NCI-H1930 (cell line): Measurements from ENCODE around the gene CORO1C.
A peak's percentile ranks its signal among the peaks of the same experiment; 100 is the strongest.
"Not testable (repeated sequence)": the region's sequence is repeated elsewhere in the genome, so short reads cannot be mapped to it uniquely, and the experiment has no call there.

Experiments
- DNase-seq, 2 experiments: peaks; one replicate each; lab custom pipeline; 2025; lab: John Stamatoyannopoulos, UW

CORO1C gene

DNA sequence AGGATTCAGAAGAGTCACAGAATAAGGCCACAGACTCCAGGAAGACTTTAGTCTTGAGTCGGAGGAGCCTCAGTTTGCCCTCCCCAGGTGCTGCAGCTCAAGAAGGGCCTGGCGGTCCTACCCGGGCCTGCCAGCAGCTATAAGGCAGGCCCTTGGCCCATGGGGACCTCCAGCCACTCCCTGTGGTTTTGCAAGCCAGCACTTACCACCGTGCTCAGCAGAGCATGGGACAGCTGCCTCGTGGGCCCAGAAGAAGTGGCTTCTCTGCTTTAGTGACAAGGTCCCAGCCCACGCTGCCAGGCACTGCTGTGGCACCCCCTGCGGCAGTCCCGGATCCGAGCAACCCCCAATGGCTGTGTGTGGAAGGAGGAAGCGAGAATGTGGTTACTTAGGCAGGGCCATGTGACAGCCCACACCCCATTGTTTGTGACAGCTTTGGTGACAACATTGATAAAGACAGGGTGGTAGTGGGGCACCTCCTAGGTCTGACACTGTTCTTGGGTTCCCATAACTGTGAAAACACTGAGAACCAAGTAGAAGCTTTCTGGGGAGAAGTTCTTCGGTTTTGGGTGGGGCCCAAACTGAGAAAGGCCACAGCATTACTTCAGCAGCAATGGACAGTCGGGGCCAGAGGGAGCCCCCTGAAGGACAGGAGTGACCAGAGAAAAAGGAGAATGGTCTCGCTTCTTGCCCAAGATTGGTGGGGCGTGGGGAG is 97.6 kb downstream of the CORO1C start, which contains the start of gene SELPLG:
SELPLG (minus strand) TSS at position 361 of the 715 bp plus-strand sequence. CDS start 9,587 bp downstream, outside the sequence.
- DNase-seq, result no peak

DNA sequence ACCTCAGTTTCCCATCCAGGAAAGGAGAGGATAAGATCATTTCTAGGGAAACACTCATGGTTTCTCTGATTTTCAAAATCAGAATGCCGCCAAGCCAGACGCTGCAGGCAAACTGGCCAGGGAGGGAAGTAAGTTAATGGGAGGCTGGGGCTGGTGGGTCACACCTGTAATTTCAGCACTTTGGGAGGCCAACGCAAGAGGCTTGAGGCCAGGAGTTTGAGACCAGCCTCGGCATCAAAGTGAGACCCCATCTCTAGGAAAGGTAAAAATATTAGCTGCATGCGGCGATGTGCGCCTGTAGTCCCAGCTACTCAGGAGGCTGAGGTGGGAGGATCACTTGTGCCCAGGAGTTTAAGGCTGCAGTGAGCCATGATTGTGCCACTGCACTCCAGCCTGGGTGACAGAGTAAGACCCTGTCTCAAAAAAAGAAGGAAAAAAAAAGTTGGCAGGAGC is 98.2 kb downstream of the CORO1C start:
- no peak for DNase-seq

DNA sequence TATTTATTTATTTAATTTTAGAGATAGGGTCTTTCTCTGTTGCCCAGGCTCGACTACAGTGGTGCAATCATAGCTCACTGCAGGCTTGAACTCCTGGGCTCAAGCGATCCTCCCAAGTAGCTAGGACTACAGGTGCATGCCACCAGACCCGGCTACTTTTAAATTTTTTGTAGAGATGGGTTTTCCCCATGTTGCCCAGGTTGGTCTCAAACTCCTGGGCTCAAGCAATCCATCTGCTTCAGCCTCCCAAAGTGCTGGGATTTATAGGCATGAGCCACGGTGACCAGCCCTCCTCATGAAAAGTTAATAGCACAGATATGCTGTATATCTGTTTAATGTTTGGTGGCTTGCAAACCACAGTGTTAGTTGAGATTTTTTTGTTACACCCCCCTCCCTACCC is 100.1 kb downstream of the CORO1C start:
- DNase-seq, result not testable (repeated sequence)

DNA sequence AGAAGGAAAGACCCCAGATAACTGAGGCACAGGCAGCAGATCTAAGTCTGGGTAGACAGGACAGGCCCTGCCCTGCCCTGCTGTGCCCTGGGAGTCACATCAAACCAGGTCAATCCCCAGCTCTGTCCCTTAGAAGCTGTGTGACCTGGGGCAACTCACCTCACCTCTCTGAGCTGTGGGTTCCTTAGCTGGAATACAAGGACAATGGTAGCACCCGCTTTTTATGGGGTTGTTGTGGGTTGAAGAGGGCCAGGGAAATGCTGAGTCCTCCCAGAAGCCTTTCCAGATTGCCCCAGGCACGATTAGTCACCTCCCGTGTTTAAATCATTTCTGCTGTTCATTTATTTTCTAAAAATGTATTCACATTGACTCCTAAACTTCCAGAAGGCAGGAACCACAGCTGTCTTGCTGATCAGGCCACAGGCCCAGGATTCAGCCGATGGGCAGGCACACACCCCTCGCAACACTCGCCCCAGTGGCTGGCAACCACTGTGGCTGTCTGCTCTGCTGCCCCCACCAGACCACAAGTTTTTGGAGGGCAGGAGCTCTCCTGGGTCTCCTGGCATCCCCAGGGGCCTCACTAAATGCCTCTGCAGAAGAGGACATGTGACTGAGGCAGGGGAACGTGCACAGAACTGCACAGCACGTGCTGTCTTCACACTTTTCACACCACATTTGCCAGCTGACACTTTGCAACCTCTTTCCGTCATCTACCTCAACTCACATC is 100.7 kb downstream of the CORO1C start:
- no peak for DNase-seq

DNA sequence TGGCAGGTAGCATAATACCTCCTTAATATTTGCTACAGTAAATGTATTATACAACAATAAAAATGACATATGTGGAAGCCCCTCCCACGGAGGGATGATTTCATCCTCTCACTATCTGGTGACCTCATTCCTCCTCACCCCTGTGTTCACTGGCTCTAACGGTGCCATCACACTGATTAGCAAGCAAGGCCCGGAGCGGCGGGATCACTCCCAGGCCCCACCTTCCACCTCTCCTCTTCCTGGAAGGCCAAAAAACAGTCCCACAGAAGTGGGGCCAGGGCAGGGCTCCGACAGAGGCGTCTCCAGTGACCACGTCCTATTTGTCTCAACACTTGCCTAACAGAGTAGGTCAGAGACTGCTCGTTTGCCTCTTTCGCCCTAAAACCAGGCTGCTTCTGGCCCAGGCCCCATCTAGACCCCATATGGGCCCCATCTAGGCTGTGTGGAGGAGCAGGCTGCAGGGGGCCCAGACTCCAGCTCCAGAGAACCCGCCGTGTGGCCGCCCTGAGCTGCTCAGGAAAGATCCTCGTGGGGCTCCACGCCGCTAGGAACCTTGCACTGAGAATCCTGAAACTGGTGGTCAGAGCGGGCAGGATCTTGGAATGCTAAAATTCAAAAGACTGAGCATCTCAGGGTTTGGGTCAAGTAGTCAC is 101.4 kb downstream of the CORO1C start:
- no peak for DNase-seq

DNA sequence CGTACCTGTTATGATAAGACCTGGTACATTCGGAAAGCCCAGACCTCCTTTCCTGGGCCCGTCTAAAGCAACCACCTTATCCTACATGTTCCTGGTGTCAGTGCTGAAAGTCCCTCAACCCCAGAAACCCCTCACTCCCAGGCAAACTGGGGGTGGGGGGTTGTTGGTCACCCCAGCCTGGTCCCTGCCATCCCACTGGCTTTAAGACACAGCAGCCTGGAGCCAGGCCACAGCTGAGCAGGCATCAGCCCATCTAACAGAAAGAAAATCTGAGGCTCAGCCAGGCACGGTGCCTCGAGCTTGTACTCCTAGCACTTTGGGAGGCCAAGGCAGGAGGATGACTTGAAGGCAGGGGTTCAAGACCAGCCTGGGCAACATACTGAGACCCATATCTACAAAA is 102.2 kb downstream of the CORO1C start:
- DNase-seq, result no peak

DNA sequence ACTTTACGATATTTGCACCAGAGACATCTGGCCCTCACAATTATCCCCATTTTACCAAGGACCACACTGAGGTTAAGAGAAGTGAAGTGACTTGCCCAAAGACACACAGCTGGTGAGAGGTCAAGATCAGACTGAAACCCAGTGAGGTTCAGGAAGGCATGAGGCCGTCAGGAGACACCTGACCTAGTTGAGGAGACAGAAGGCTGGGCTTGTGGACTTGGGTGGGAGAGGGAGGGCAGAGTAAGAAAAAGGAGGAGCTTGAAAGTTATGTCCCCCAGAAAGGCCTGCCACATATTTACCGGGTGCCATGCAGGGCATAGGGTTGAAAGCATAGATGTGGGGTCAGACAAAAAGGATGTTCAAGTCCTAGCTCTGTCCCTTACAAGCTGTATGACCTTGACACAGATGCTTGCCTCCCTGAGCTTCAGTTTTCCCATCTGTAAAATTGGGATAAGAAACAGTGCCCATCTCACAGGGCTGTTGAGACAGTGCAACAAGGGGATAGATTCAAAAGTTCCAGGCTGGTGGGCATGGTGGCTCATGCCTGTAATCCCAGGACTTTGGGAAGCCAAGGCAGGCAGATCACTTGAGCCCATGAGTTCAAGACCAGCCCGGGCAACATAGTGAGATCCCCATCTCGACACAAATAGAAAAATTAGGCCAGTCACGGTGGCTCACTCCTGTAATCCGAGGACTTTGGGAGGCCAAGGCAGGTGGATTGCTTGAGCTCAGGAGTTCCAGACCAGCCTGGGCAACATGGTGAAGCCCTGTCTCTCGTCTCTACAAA is 104.0 kb downstream of the CORO1C start:
- no peak for DNase-seq

DNA sequence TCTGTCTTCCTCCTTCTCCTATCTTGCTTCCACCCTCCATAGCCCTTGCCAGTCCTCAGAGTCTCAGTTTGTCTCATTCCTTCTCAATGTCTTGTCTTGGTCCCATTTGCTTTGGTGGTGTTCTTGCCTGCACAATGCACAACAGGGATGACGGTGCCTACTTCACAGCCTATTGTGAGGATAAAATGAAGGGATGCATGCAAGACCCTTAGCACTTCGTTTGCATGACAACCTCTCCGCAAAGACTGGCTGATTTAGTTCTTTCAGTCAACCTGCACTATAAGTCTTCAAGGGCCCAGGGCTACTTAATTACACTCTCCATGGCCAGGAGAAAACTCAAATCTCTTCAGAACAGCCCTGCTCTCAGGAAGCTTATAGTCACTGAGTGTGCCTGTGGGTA is 106.1 kb downstream of the CORO1C start:
- no peak for DNase-seq

DNA sequence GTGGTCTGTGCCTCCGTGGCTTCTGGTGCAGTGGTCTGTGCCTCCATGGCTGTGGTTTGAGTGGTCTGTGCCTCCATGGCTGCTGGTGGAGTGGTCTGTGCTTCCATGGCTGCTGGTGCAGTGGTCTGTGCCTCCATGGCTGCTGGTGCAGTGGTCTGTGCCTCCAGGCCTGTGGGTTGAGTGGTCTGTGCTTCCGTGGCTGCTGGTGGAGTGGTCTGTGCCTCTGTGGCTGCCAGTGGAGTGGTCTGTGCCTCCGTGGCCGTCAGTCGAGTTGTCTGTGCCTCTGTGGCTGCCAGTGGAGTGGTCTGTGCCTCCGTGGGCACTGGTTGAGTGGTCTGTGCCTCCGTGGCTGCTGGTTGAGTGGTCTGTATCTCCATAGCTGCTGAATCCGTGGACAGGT is 107.7 kb downstream of the CORO1C start:
- DNase-seq, result no peak

DNA sequence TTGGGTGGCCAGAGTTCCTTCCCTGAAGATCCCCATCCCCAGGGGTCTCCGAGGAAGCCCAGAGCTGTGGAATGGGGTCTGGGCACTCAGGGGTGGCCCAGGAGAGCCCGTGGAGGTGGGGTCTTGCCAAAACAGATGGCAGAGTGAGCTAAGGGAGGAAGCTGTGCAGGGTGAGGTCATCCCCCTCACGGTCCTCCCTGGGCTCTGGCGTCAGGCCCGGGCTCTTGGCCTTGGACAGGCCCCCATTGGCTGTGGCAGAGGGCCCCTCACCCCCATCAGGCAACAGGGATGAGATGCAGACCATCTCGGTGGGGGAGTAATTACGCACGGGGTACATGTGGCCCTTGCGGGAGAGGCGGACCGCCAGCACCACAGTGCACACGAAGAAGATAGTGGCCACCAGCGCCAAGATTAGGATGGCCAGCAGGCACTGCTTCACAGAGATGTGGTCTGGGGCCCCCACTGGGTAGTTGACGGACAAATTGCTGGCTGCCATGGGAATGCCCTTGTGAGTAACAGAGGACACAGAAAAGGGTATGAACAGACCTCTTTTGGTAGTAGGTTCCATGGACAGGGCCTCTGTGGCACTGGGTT is 108.3 kb downstream of the CORO1C start:
- no peak for DNase-seq

DNA sequence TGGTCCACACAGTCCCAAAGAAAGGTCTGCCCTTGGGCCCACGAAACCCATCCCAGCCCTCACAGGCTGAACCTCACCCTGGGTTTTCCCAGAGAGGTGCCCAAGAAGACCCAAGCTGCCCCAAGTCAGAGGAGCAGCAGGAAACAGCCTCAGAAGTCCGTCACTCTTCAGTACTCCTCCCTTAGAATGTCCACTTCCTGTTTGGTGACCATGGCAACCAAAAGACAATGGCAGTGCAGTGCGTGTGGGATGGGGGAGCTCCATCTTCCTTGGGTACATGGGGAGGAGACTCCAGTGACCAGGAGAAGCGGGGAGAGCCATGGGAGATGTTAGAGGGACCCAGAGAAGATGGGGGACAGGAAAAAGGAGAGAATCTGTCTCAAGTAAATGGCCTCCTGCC is 108.9 kb downstream of the CORO1C start:
- DNase-seq, result no peak

DNA sequence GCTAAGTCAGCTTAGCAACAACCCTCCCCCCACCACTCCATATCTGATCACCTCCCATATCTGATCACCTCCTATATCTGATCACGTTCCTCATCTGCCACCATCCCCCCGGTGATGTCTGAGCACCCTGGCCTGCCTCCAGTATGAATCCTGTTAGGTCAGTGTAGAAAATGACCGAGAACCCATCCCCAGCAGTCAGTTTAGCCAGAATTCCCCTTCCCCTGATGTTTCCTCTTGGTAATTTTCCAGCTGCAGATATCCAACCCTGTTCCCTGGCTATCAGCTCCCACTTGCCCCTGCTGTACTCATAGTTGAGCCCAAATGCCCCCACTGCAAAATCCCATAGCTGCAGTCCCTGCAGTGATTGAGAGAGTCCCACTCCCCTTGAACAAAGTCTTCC is 110.2 kb downstream of the CORO1C start:
- no peak for DNase-seq

DNA sequence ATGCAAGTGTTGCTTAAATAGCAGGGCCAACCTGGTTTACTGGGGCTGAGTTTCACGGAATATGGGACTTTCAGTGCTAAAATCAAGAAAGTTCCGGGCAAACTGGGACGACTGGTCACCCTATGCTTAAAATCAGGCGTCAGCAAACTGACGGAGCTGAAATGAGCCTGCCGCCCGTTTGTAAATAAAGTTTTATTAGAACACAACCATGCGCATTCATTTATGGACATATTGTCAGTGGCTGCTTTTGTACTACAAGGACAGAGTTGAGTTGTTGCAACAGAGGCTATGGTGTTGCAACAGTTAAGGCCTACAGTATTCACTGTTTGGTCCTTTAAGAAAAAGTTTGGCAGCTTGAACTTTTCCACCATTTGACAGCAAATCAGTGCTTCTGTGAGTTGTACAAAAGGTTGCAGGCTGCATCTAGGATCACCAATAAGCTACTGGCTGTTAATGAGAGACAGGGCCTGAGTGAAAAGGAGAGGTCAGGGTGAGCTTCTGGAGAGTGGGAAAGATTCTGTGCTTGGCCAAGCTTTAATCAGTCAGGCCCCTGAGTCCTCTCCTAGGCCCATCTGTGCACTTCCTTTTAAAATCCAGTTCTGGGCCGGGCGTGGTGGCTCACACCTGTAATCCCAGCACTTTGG is 111.0 kb downstream of the CORO1C start:
- no peak for DNase-seq

DNA sequence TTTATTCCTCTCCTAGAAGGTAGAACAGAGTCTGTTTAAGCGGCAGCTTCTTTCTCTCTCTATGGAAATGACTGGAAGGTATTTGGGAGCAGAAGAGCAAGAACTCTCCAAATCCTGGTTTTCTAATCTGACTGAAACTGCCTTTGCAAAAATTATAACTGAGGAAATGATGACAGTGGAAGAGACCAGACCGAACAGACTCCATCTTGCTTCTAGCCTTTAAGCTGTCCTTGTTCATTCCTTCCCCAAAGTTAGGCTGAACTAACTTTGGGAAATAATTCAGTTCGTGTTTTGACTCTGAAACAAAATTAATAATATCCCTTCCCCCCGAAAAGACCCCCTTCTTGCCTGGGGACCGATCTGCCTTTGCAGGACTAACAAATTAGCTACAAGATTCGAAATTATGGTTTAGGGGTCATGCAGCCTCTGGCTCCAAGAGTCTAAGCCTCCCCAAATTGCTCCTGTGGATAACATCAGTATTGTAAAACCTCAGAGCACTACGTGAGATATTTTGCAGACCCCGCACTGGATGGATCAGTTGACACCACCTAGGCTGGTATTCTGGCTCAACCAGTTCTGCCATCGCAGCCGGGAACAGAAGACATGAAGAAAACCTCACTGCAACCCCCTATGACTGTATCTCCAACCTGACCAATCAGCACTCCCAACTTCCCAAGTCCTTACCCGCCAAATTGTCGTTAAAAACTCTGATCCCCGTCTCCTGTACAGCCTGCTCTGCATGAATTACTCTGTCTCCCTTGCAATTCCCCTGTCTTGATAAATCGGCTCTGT is 111.8 kb downstream of the CORO1C start:
- no peak for DNase-seq

DNA sequence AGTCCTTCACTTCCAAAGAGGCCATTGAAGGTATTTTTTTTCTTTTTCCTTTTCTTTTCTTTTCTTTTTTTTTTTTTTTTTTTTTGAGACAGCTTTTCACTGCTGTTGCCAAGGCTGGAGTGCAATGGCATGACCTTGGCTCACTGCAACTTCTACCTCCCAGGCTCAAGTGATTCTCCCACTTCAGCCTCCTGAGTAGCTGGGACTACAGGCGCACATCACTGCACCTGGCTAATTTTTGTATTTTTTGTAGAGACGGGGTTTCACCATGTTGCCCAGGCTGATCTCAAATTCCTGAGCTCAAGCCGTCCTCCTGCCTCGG is 112.4 kb downstream of the CORO1C start:
- not testable (repeated sequence) for DNase-seq

DNA sequence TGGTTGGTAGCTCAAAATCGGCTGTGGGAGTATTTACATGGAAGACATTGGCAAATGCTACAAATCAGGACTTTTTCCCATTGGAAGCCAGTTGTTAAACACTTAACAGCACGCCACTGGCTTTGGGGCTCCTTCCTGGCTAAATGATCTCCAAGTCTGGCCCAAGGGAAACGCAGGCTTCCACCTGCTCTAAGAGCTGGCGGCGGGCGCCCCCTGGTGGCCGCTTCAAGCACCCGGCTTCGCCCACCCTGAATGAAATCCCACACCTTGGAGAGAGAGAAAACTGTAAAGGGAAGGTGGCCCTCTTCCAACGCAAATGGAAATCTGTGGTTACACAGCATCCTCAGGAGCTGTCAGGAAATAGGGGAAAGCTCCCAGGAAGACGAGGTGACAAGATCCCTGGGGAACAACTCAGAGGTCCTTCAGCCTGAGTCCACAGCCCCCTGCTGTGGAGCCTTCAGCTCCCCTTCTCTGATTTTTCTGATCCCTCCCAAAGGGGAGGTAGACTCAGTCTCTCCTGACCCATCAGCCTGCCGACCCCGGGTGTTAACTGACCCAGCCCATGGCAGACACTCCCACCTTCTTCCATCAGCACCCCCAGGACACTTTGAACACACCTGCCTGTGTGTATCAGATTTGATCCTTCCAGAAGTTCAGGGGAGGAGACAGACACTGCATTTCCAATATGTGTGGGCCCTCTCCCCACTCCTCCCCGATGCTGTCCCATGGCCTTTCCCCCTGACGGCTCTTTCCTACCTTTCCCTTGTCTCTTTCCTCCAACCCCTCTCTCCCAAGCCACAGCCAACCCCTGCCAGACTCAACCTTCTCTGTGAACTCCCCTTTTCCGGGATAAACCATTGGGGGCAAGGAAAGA is 113.0 kb downstream of the CORO1C start:
- peak; percentile 66 to 69 for DNase-seq

DNA sequence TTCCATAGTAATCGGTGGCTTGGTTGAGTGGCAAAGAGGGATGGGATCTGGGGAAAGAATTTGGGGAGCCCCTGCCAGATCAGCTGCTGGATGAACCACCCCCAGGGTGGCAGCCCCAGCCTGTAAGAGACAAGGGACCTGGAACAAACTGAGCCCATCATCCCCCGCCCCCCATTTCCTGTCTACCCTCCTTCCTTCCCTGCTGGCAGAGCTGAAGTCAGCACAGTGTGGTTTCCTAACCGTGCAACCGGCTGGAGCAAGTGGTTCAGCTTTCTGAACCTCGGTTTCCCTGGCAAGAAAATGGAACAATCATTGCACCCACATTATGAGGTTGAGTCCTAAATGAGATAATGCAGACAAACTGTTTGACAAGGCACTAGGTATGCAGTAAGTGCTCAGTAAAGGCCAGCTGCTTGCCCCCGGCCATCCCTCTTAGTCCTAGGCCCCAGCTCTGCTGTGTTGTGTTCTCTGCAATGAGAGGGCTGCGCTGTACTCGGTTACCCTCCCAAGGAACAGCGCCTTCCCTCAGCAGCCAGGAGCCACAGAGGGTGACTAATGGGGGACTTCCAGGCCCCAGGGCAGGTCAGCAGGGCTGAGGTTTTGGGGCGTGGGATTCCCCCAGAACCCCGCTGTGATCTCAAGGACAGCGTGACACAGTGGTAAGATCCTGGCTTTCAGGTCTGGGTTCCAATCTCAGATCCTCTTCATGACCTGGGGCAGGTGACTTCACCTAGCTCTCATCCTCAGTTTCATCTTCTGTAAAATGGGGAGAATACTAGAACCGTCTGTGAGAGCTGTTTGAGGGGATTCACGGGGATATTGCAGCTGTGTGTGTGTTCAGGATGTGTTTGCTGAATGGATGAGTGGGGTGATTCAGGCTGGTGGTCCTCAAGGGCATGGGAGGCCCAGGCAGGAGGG is 114.1 kb downstream of the CORO1C start:
- no peak for DNase-seq

DNA sequence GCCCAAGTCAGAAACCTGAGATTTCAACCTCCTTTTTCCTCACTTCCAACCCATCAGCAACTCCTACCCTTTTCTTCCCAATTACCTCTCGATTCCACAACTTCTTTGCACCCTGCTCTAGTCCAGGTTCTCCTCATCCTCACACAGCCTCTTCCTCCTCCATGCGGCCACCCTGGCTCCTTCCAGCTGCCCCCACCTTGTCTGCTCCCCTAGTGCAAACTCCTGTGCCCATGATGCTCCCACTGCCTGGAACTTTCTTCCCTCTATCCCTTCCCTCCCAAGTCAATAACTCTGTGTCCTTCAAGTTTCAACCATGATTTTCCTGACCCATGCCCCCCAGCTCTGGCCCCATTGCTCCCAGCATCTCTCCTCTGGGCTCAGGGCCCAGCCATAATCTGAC is 115.0 kb downstream of the CORO1C start:
- no peak for DNase-seq
